ENCODE measurements around the gene DAB2IP.

Gene DAB2IP

GRCh38 chr9:121758693-121759092, 107.3 kb downstream of the DAB2IP start:
- no peak for TF ChIP-seq EZH2phosphoT487 (IDR thresholded peaks at IDR 0.05; ENCODE audit: borderline replicate concordance)
- no peak for TF ChIP-seq CTCF (conservative IDR thresholded peaks at IDR 0.05; ENCODE audit: low read length)
- H3K36me3 ChIP-seq (ENCODE audit: insufficient read depth, low read length), result peaks cover 48% of the 10 kb centered on the region; the same call in 1 of the 2 replicates

GRCh38 chr9:121759996-121760395, 108.6 kb downstream of the DAB2IP start:
- peaks cover 6% of the 10 kb centered on the region; the same call in 1 of the 2 replicates for H3K79me2 ChIP-seq (ENCODE audit: insufficient read depth, low read length)
- H3K36me3 ChIP-seq (ENCODE audit: insufficient read depth, low read length), result peaks cover 60% of the 10 kb centered on the region; the same call in 1 of the 2 replicates
- no peaks in the 10 kb centered on the region for H3K27me3 ChIP-seq (ENCODE audit: insufficient read depth, low read length, poor library complexity, severe bottlenecking)
- no peaks in the 10 kb centered on the region for H4K20me1 ChIP-seq (ENCODE audit: insufficient read depth, low read length, poor library complexity, severe bottlenecking)
- H3K9ac ChIP-seq (ENCODE audit: low read depth, low read length, poor library complexity, severe bottlenecking), result no peak overlapping the region
- no peaks in the 10 kb centered on the region for H3K9me3 ChIP-seq (ENCODE audit: insufficient read depth, low read depth, low read length)
- no peak overlapping the region for H3K4me2 ChIP-seq (ENCODE audit: low read depth, low read length, poor library complexity, severe bottlenecking)
- TF ChIP-seq CTCF (conservative IDR thresholded peaks at IDR 0.05; ENCODE audit: low read length) (no peak), EZH2phosphoT487 (IDR thresholded peaks at IDR 0.05; ENCODE audit: borderline replicate concordance) (no peak)
- H3K4me1 ChIP-seq (ENCODE audit: insufficient read depth, low read length, poor library complexity, severe bottlenecking), result no peaks in the 10 kb centered on the region
- H3K4me3 ChIP-seq (ENCODE audit: low read length, poor library complexity, severe bottlenecking), result no peak overlapping the region
- no peak overlapping the region for H2AFZ ChIP-seq (ENCODE audit: low read length)
- H3K9me2 ChIP-seq (replicated peaks; ENCODE audit: low read depth, low read length), result no peaks in the 10 kb centered on the region
- H3F3A ChIP-seq (ENCODE audit: low read depth), result no peaks in the 10 kb centered on the region

More at GRCh38 chr9:121758693-121759092, 107.3 kb downstream of the DAB2IP start:
- H3K4me1 ChIP-seq (ENCODE audit: insufficient read depth, low read length, poor library complexity, severe bottlenecking), result no peaks in the 10 kb centered on the region
- H3K27me3 ChIP-seq (ENCODE audit: insufficient read depth, low read length, poor library complexity, severe bottlenecking), result no peaks in the 10 kb centered on the region
- no peak overlapping the region for H3K4me2 ChIP-seq (ENCODE audit: low read depth, low read length, poor library complexity, severe bottlenecking)
- no peak overlapping the region for H3K4me3 ChIP-seq (ENCODE audit: low read length, poor library complexity, severe bottlenecking)
- no peaks in the 10 kb centered on the region for H4K20me1 ChIP-seq (ENCODE audit: insufficient read depth, low read length, poor library complexity, severe bottlenecking)
- peaks cover 9% of the 10 kb centered on the region; the same call in 1 of the 2 replicates for H3K79me2 ChIP-seq (ENCODE audit: insufficient read depth, low read length)
- no peaks in the 10 kb centered on the region for H3K9me2 ChIP-seq (replicated peaks; ENCODE audit: low read depth, low read length)
- H3F3A ChIP-seq (ENCODE audit: low read depth), result no peaks in the 10 kb centered on the region
- H3K9me3 ChIP-seq (ENCODE audit: insufficient read depth, low read depth, low read length), result no peaks in the 10 kb centered on the region
- H3K9ac ChIP-seq (ENCODE audit: low read depth, low read length, poor library complexity, severe bottlenecking), result no peak overlapping the region
- H2AFZ ChIP-seq (ENCODE audit: low read length), result no peak overlapping the region

- H3K9me2 ChIP-seq (replicated peaks; ENCODE audit: low read depth, low read length), result no peaks in the 10 kb centered on the region
- H3K27me3 ChIP-seq (ENCODE audit: insufficient read depth, low read length, poor library complexity, severe bottlenecking), result no peaks in the 10 kb centered on the region
- no peaks in the 10 kb centered on the region for H3K4me1 ChIP-seq (ENCODE audit: insufficient read depth, low read length, poor library complexity, severe bottlenecking)
- no peak overlapping the region for H3K9ac ChIP-seq (ENCODE audit: low read depth, low read length, poor library complexity, severe bottlenecking)
- peaks cover under 1% of the 10 kb centered on the region; the same call in 1 of the 2 replicates for H3K79me2 ChIP-seq (ENCODE audit: insufficient read depth, low read length)
- no peak overlapping the region for H3K4me2 ChIP-seq (ENCODE audit: low read depth, low read length, poor library complexity, severe bottlenecking)
- H2AFZ ChIP-seq (ENCODE audit: low read length), result no peak overlapping the region
- H3K9me3 ChIP-seq (ENCODE audit: insufficient read depth, low read depth, low read length), result no peaks in the 10 kb centered on the region
- no peaks in the 10 kb centered on the region for H4K20me1 ChIP-seq (ENCODE audit: insufficient read depth, low read length, poor library complexity, severe bottlenecking)
- no peaks in the 10 kb centered on the region for H3F3A ChIP-seq (ENCODE audit: low read depth)
- TF ChIP-seq CTCF (conservative IDR thresholded peaks at IDR 0.05; ENCODE audit: low read length) (no peak), EZH2phosphoT487 (IDR thresholded peaks at IDR 0.05; ENCODE audit: borderline replicate concordance) (no peak)
- H3K36me3 ChIP-seq (ENCODE audit: insufficient read depth, low read length), result peaks cover 66% of the 10 kb centered on the region; the same call in 1 of the 2 replicates
- no peak overlapping the region for H3K4me3 ChIP-seq (ENCODE audit: low read length, poor library complexity, severe bottlenecking)
These were observed 109.1 kb downstream of the DAB2IP start for GRCh38 chr9:121760571-121760970.
